H9 (cell line): ENCODE data around the gene LRRC27. TPM values are rescaled to one million over a fixed set of nuclear protein-coding genes. Genes with fewer than 3 reads are reported as not detected.

Source experiments
- DNase-seq: peaks from one replicate; pipeline ENCODE4 v3.0.0-alpha.2; 2017
- H2AFZ ChIP-seq: one replicate; pipeline ENCODE4 v1.6.1; 2013; ENCODE audit warnings: mild to moderate bottlenecking, low read length, control low read depth, moderate library complexity
- H2AK5ac ChIP-seq: 2 replicates; pipeline ENCODE4 v1.6.1; 2013; ENCODE audit warnings: low read length, control low read depth, mixed read lengths; ENCODE audit not compliant: insufficient read length
- H2BK120ac ChIP-seq: one replicate; pipeline ENCODE4 v1.6.1; 2013; ENCODE audit warnings: low read depth, mild to moderate bottlenecking, low read length, control low read depth, inconsistent platforms; ENCODE audit not compliant: poor library complexity, severe bottlenecking
- H2BK12ac ChIP-seq: 2 replicates; pipeline ENCODE4 v1.6.1; 2013; ENCODE audit warnings: low read length, control low read depth, mixed read lengths, low read depth; ENCODE audit not compliant: insufficient read length
- H2BK15ac ChIP-seq: 2 replicates; pipeline ENCODE4 v1.6.1; 2013; ENCODE audit warnings: low read depth, low read length, control low read depth
- H2BK20ac ChIP-seq: one replicate; pipeline ENCODE4 v1.6.1; 2013; ENCODE audit warnings: low read depth, mild to moderate bottlenecking, low read length, control low read depth, inconsistent platforms; ENCODE audit not compliant: poor library complexity, severe bottlenecking
- H2BK5ac ChIP-seq: 2 replicates; pipeline ENCODE4 v1.6.1; 2013; ENCODE audit warnings: low read length, control low read depth, mixed read lengths; ENCODE audit not compliant: insufficient read length
- H3K14ac ChIP-seq: 2 replicates; pipeline ENCODE4 v1.6.1; 2013; ENCODE audit warnings: low read length, control low read depth; ENCODE audit not compliant: insufficient read depth
- H3K18ac ChIP-seq: 2 replicates; pipeline ENCODE4 v1.6.1; 2013; ENCODE audit warnings: low read depth, mild to moderate bottlenecking, mixed read lengths, low read length, control low read depth; ENCODE audit not compliant: insufficient read length
- H3K23ac ChIP-seq: 2 replicates; pipeline ENCODE4 v1.6.1; 2013; ENCODE audit warnings: low read length, control low read depth, mixed read lengths, low read depth; ENCODE audit not compliant: insufficient read length
- H3K23me2 ChIP-seq: 2 replicates; pipeline ENCODE4 v1.6.1; 2013; ENCODE audit warnings: low read depth, mild to moderate bottlenecking, mixed read lengths, low read length, control low read depth; ENCODE audit not compliant: insufficient read length, poor library complexity, severe bottlenecking
- H3K27ac ChIP-seq: 2 replicates; pipeline ENCODE4 v1.5.1; 2013; ENCODE audit warnings: low read length, control low read depth, mixed read lengths, low read depth; ENCODE audit not compliant: insufficient read length
- H3K27me3 ChIP-seq: 2 replicates; pipeline ENCODE4 v1.6.1; 2013; ENCODE audit warnings: low read length, control low read depth, inconsistent platforms; ENCODE audit not compliant: insufficient read depth
- H3K4ac ChIP-seq: 2 replicates; pipeline ENCODE4 v1.6.1; 2013; ENCODE audit warnings: low read depth, mild to moderate bottlenecking, control low read depth, inconsistent platforms, low read length, moderate library complexity
- H3K4me1 ChIP-seq: 2 replicates; pipeline ENCODE4 v1.6.1; 2013; ENCODE audit warnings: low read length, control low read depth, inconsistent platforms; ENCODE audit not compliant: insufficient read depth
- H3K4me2 ChIP-seq: 2 replicates; pipeline ENCODE4 v1.6.1; 2013; ENCODE audit warnings: low read length, control low read depth, mixed read lengths; ENCODE audit not compliant: insufficient read length, insufficient read depth
- H3K56ac ChIP-seq: 2 replicates; pipeline ENCODE4 v1.6.1; 2013; ENCODE audit warnings: low read depth, mild to moderate bottlenecking, mixed read lengths, low read length, control low read depth; ENCODE audit not compliant: insufficient read length
- H3K79me1 ChIP-seq: 2 replicates; pipeline ENCODE4 v1.6.1; 2013; ENCODE audit warnings: low read depth, mild to moderate bottlenecking, moderate library complexity, low read length, control low read depth, inconsistent platforms; ENCODE audit not compliant: insufficient read depth, poor library complexity, severe bottlenecking
- H3K79me2 ChIP-seq: 2 replicates; pipeline ENCODE4 v1.6.1; 2013; ENCODE audit warnings: low read length, control low read depth, inconsistent platforms; ENCODE audit not compliant: insufficient read depth
- H3K9ac ChIP-seq: 2 replicates; pipeline ENCODE4 v1.6.1; 2013; ENCODE audit warnings: low read length, control low read depth, mixed read lengths; ENCODE audit not compliant: insufficient read length; ENCODE audit errors: extremely low read depth
- H3K9me3 ChIP-seq: one replicate; pipeline ENCODE4 v1.6.1; 2013; ENCODE audit warnings: low read depth, low read length, inconsistent platforms; ENCODE audit not compliant: control insufficient read depth
- H3T11ph ChIP-seq: one replicate; pipeline ENCODE4 v1.6.1; 2013; ENCODE audit warnings: mild to moderate bottlenecking, low read length, control low read depth, inconsistent platforms
- H4K20me1 ChIP-seq: one replicate; pipeline ENCODE4 v1.6.1; 2013; ENCODE audit not compliant: control insufficient read depth, insufficient read length, insufficient read depth
- H4K5ac ChIP-seq: 2 replicates; pipeline ENCODE4 v1.6.1; 2013; ENCODE audit warnings: low read depth, mild to moderate bottlenecking, mixed read lengths, low read length, control low read depth; ENCODE audit not compliant: insufficient read length
- H4K8ac ChIP-seq: replicated peaks from 2 replicates; pipeline ENCODE4 v1.6.1; 2013; ENCODE audit warnings: low read length, control low read depth, mixed read lengths, low read depth; ENCODE audit not compliant: insufficient read length
- H4K91ac ChIP-seq: 2 replicates; pipeline ENCODE4 v1.6.1; 2013; ENCODE audit warnings: low read depth, mild to moderate bottlenecking, moderate library complexity, mixed read lengths, low read length, control low read depth; ENCODE audit not compliant: insufficient read length
- H3K27ac Mint-ChIP-seq, 3 experiments: 2 replicates in 2 of 3; 3 replicates in 1 of 3; pipeline ENCODE4 v1.8.0; 2020 to 2021; ENCODE audit warnings: mixed read lengths in 3 of 3, mild to moderate bottlenecking in 1 of 3, moderate library complexity in 1 of 3
- H3K27me3 Mint-ChIP-seq: 2 replicates; pipeline ENCODE4 v1.8.0; 2021; ENCODE audit warnings: low read depth, mild to moderate bottlenecking, moderate library complexity, mixed read lengths
- H3K36me3 Mint-ChIP-seq, 3 experiments: 2 replicates in 2 of 3; 3 replicates in 1 of 3; pipeline ENCODE4 v1.8.0; 2020 to 2021; ENCODE audit warnings: low read depth in 3 of 3, mixed read lengths in 3 of 3; ENCODE audit not compliant: insufficient read depth in 1 of 3
- H3K4me1 Mint-ChIP-seq, 2 experiments: 2 replicates each; pipeline ENCODE4 v1.8.0; 2020; ENCODE audit warnings: mixed read lengths in 2 of 2
- H3K4me3 Mint-ChIP-seq, 2 experiments: 2 replicates in 1 of 2; 3 replicates in 1 of 2; pipeline ENCODE4 v1.8.0; 2020 to 2021; ENCODE audit warnings: mild to moderate bottlenecking in 2 of 2, mixed read lengths in 2 of 2, moderate library complexity in 1 of 2
- H3K9me3 Mint-ChIP-seq, 2 experiments: 2 replicates in 1 of 2; 3 replicates in 1 of 2; pipeline ENCODE4 v1.8.0; 2020; ENCODE audit warnings: mild to moderate bottlenecking in 2 of 2, mixed read lengths in 2 of 2, moderate library complexity in 1 of 2
- WGBS: extraction: QIAGEN DNeasy Blood & Tissue Kit; methylation state at CpG from one replicate; pipeline ENCODE4 v1.1.7; 2013; ENCODE audit warnings: missing lambda C conversion rate, low lambda C conversion rate, mixed read lengths; ENCODE audit not compliant: insufficient read length; ENCODE audit errors: extremely low coverage; 5-methylcytosine and 5-hydroxymethylcytosine counted together
- total RNA-seq: library from RNA; stranded (reverse); gene quantifications from 2 replicates; pipeline ENCODE4 v1.2.1, GENCODE V29; 2021
- TF ChIP-seq, protein P1 (sequence below): fragments of 200-600 bp; sonication (generic); conservative IDR thresholded peaks from 3 replicates; pipeline ENCODE4 v1.8.0; 2021; ENCODE audit warnings: antibody characterized with exemption, mild to moderate bottlenecking

LRRC27 gene
- total RNA-seq, 1 experiment from 2014 or later: 2.7 TPM

DNA sequence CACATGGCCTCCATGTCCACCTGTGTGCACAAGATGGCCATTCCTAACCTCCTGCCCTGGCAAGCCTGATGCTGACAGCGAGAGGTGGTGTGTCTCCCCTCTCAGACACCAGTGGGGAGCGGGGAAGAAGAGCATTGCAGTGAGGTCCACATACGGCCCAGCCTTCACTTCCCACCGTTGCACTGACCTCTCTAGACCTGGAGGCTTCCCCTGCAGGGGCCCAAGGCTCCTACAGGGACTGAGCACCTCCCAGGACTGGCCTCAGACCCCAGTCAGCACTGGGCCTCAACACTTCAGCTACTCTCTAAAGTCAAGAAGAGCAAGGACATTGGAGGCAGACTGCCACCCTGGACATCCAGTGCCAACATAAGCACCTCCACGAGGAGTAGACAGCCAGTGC is 40.2 kb upstream of the LRRC27 start:
- Histone ChIP-seq H3K4me1 (no peaks in the 10 kb centered on the region), H3K14ac (no peak overlapping the region), H3K4ac (no peak overlapping the region), H3T11ph (no peak overlapping the region), H3K79me1 (no peaks in the 10 kb centered on the region), H3K4me2 (no peak overlapping the region), H3K23me2 (no peaks in the 10 kb centered on the region), H2BK12ac (no peak overlapping the region), H3K18ac (no peak overlapping the region), H4K5ac (no peak overlapping the region), H2AK5ac (no peak overlapping the region), H3K27ac (no peak overlapping the region), H3K23ac (no peak overlapping the region), H2BK120ac (no peak overlapping the region), H2BK20ac (no peak overlapping the region), H3K27me3 (no peaks in the 10 kb centered on the region), H2AFZ (no peak overlapping the region), H4K8ac (no peak overlapping the region), H4K20me1 (no peaks in the 10 kb centered on the region), H3K56ac (no peak overlapping the region), H4K91ac (no peak overlapping the region), H3K9me3 (no peaks in the 10 kb centered on the region), H2BK5ac (no peak overlapping the region), H3K79me2 (no peaks in the 10 kb centered on the region), H3K9ac (no peak overlapping the region), H2BK15ac (no peak overlapping the region)
- Mint-ChIP-seq H3K4me3 (no peak overlapping the region), H3K9me3 (peaks cover 0 to 2% of the 10 kb centered on the region in 2 experiments; a peak in 1 of 5 replicates), H3K27ac (no peak overlapping the region), H3K36me3 (no peaks in the 10 kb centered on the region; a peak in 1 of 7 replicates), H3K4me1 (peaks cover 14 to 17% of the 10 kb centered on the region in 2 experiments), H3K27me3 (peaks cover 6% of the 10 kb centered on the region)
- TF ChIP-seq, protein P1, sequence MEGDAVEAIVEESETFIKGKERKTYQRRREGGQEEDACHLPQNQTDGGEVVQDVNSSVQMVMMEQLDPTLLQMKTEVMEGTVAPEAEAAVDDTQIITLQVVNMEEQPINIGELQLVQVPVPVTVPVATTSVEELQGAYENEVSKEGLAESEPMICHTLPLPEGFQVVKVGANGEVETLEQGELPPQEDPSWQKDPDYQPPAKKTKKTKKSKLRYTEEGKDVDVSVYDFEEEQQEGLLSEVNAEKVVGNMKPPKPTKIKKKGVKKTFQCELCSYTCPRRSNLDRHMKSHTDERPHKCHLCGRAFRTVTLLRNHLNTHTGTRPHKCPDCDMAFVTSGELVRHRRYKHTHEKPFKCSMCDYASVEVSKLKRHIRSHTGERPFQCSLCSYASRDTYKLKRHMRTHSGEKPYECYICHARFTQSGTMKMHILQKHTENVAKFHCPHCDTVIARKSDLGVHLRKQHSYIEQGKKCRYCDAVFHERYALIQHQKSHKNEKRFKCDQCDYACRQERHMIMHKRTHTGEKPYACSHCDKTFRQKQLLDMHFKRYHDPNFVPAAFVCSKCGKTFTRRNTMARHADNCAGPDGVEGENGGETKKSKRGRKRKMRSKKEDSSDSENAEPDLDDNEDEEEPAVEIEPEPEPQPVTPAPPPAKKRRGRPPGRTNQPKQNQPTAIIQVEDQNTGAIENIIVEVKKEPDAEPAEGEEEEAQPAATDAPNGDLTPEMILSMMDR: no peak
- WGBS: no CpG with 5 or more reads among the region's 5 CpGs
- DNase-seq: no peak
